Keratinocyte (primary cell): ENCODE data around the gene SSH2.

Source experiments
- EZH2 ChIP-seq: IDR thresholded peaks from one replicate; pipeline ENCODE4 v1.6.1; 2012; ENCODE audit warnings: inconsistent platforms, mild to moderate bottlenecking, low read length, moderate library complexity
- TF ChIP-seq, protein P1 (sequence below), 3 experiments: IDR thresholded peaks in 1 of 3; conservative IDR thresholded peaks in 1 of 3; optimal IDR thresholded peaks in 1 of 3; 2 replicates in 2 of 3; 3 replicates in 1 of 3; pipeline versions ENCODE3 to v1.5.1; 2011; ENCODE audit warnings: low read length in 3 of 3, mild to moderate bottlenecking in 3 of 3, moderate library complexity in 2 of 3, control low read depth in 1 of 3, inconsistent platforms in 1 of 3; ENCODE audit not compliant: insufficient read depth in 2 of 3; ENCODE audit errors: extremely low read depth in 1 of 3

GRCh38 chr17:29892201-29892600 lies 37.8 kb downstream of the SSH2 start:
- TF ChIP-seq, protein P1, sequence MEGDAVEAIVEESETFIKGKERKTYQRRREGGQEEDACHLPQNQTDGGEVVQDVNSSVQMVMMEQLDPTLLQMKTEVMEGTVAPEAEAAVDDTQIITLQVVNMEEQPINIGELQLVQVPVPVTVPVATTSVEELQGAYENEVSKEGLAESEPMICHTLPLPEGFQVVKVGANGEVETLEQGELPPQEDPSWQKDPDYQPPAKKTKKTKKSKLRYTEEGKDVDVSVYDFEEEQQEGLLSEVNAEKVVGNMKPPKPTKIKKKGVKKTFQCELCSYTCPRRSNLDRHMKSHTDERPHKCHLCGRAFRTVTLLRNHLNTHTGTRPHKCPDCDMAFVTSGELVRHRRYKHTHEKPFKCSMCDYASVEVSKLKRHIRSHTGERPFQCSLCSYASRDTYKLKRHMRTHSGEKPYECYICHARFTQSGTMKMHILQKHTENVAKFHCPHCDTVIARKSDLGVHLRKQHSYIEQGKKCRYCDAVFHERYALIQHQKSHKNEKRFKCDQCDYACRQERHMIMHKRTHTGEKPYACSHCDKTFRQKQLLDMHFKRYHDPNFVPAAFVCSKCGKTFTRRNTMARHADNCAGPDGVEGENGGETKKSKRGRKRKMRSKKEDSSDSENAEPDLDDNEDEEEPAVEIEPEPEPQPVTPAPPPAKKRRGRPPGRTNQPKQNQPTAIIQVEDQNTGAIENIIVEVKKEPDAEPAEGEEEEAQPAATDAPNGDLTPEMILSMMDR (optimal IDR thresholded peaks at IDR 0.05 in 1 of 3, IDR thresholded peaks at IDR 0.05 in 1 of 3, conservative IDR thresholded peaks at IDR 0.05 in 1 of 3; ENCODE audit: extremely low read depth in 1 of 3, insufficient read depth in 2 of 3, low read length in 3 of 3): no peak
- TF ChIP-seq EZH2: no peak
